ENCODE measurements around the gene CCDC149. TPM values are rescaled to one million over a fixed set of nuclear protein-coding genes. Genes with fewer than 3 reads are reported as not detected.

CCDC149 gene
- total and polyA plus RNA-seq, 4 donors = 1.4 to 11.2 (median 3.4) TPM

- 94% methylated on average over 11 of the region's 11 CpGs for WGBS
- no peak overlapping the region for H3K27ac ChIP-seq (ENCODE audit: low read depth in 1 of 2, low read length in 2 of 2)
- DNase-seq (ENCODE audit: low spot score) = no peak
- no peak for TF ChIP-seq RAD21 (IDR thresholded peaks at IDR 0.05)
- no peak for TF ChIP-seq EGR1 (IDR thresholded peaks at IDR 0.05; ENCODE audit: low read depth in 2 of 2)
- TF ChIP-seq HNF4A (conservative IDR thresholded peaks at IDR 0.05) = no peak
- TF ChIP-seq YY1 (IDR thresholded peaks at IDR 0.05) = no peak
- TF ChIP-seq, protein P1, sequence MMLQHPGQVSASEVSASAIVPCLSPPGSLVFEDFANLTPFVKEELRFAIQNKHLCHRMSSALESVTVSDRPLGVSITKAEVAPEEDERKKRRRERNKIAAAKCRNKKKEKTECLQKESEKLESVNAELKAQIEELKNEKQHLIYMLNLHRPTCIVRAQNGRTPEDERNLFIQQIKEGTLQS (IDR thresholded peaks at IDR 0.05) = no peak
- no peak for TF ChIP-seq JUND (IDR thresholded peaks at IDR 0.05)
- TF ChIP-seq TAF1 (conservative IDR thresholded peaks at IDR 0.05) = no peak
- no peak for TF ChIP-seq NR2F2 (IDR thresholded peaks at IDR 0.05)
- TF ChIP-seq RXRA (IDR thresholded peaks at IDR 0.05) = no peak
- TF ChIP-seq REST (IDR thresholded peaks at IDR 0.05) = no peak
- no peak for TF ChIP-seq FOXA2 (IDR thresholded peaks at IDR 0.05)
- no peak for TF ChIP-seq SP1 (IDR thresholded peaks at IDR 0.05)
- no peak for TF ChIP-seq GABPA (IDR thresholded peaks at IDR 0.05 in 1 of 2, conservative IDR thresholded peaks at IDR 0.05 in 1 of 2)
- TF ChIP-seq MAX (IDR thresholded peaks at IDR 0.05) = no peak
- TF ChIP-seq FOXA1 (IDR thresholded peaks at IDR 0.05) = no peak
- no peak for TF ChIP-seq HNF4G (IDR thresholded peaks at IDR 0.05)
- TF ChIP-seq, protein P2, sequence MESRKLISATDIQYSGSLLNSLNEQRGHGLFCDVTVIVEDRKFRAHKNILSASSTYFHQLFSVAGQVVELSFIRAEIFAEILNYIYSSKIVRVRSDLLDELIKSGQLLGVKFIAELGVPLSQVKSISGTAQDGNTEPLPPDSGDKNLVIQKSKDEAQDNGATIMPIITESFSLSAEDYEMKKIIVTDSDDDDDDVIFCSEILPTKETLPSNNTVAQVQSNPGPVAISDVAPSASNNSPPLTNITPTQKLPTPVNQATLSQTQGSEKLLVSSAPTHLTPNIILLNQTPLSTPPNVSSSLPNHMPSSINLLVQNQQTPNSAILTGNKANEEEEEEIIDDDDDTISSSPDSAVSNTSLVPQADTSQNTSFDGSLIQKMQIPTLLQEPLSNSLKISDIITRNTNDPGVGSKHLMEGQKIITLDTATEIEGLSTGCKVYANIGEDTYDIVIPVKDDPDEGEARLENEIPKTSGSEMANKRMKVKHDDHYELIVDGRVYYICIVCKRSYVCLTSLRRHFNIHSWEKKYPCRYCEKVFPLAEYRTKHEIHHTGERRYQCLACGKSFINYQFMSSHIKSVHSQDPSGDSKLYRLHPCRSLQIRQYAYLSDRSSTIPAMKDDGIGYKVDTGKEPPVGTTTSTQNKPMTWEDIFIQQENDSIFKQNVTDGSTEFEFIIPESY (IDR thresholded peaks at IDR 0.05) = no peak
- TF ChIP-seq, protein P3, sequence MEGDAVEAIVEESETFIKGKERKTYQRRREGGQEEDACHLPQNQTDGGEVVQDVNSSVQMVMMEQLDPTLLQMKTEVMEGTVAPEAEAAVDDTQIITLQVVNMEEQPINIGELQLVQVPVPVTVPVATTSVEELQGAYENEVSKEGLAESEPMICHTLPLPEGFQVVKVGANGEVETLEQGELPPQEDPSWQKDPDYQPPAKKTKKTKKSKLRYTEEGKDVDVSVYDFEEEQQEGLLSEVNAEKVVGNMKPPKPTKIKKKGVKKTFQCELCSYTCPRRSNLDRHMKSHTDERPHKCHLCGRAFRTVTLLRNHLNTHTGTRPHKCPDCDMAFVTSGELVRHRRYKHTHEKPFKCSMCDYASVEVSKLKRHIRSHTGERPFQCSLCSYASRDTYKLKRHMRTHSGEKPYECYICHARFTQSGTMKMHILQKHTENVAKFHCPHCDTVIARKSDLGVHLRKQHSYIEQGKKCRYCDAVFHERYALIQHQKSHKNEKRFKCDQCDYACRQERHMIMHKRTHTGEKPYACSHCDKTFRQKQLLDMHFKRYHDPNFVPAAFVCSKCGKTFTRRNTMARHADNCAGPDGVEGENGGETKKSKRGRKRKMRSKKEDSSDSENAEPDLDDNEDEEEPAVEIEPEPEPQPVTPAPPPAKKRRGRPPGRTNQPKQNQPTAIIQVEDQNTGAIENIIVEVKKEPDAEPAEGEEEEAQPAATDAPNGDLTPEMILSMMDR (IDR thresholded peaks at IDR 0.05; ENCODE audit: low read depth, low read length, missing input control) = no peak
- H3K9me3 ChIP-seq (ENCODE audit: control insufficient read depth in 4 of 4, low read length in 3 of 4) = no peaks in the 10 kb centered on the region
- H3K9ac ChIP-seq (ENCODE audit: low read depth in 1 of 2, low read length in 2 of 2) = no peak overlapping the region
- no peaks in the 10 kb centered on the region for H3K4me1 ChIP-seq (ENCODE audit: control insufficient read depth in 4 of 4, insufficient read depth in 4 of 4, low read length in 3 of 4)
- no peak overlapping the region for H3K4me3 ChIP-seq (ENCODE audit: low read depth in 1 of 3, low read length in 3 of 3)
- peaks cover 0 to 7% (median 2%) of the 10 kb centered on the region in 4 donors for H3K36me3 ChIP-seq (ENCODE audit: control insufficient read depth in 4 of 4, insufficient read depth in 3 of 4, low read depth in 1 of 4, low read length in 3 of 4)
- peaks cover 0 to 4% (median 0%) of the 10 kb centered on the region in 4 donors for H3K27me3 ChIP-seq (ENCODE audit: control insufficient read depth in 4 of 4, insufficient read depth in 4 of 4, low read length in 3 of 4)
These were observed 106.4 kb downstream of the CCDC149 start for GRCh38 chr4:24806206-24806990.

Data from liver (tissue), 9 donors.